ENCODE results near the gene ALPK3.

The ALPK3 gene

DNA sequence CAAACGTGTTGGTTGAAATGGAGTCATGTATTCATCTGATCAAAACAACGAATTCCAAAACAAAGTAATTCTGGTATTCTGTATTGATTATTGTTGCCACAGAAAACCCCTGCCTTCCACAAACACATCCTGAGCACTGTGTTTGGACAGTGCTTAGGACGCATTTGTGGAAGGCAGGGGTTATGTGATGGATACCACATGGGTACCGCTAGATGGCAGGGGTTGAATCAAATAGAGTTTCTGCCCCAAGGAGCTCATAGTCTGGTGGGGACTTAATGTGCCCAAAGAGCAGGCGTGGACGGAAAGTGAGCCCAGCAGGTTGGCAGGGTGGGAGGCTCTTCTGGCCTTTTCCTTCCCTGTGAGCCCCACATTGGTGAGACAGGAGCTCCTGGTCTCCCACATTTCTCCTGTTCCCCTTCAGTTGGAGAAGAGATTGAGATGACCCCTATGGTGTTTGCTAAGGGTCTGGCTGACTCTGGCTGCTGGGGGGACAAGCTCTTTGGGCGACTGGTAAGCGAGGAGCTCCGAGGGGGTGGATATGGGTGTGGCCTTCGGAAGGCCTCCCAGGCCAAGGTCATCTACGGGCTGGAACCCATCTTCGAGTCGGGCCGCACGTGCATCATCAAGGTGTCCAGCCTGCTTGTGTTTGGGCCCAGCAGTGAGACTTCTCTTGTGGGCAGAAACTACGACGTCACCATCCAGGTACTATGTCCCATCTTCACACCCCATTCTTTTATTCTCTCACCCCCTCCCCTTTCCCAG, 45.2 kb downstream of the ALPK3 start:
- no peak for TF ChIP-seq CTCF (IDR thresholded peaks at IDR 0.05; ENCODE audit: insufficient read depth, low read depth, low read length, missing control alignments)
- H3K4me3 ChIP-seq (ENCODE audit: low read length): no peak overlapping the region
- no peak for DNase-seq (ENCODE audit: low read depth)

DNA sequence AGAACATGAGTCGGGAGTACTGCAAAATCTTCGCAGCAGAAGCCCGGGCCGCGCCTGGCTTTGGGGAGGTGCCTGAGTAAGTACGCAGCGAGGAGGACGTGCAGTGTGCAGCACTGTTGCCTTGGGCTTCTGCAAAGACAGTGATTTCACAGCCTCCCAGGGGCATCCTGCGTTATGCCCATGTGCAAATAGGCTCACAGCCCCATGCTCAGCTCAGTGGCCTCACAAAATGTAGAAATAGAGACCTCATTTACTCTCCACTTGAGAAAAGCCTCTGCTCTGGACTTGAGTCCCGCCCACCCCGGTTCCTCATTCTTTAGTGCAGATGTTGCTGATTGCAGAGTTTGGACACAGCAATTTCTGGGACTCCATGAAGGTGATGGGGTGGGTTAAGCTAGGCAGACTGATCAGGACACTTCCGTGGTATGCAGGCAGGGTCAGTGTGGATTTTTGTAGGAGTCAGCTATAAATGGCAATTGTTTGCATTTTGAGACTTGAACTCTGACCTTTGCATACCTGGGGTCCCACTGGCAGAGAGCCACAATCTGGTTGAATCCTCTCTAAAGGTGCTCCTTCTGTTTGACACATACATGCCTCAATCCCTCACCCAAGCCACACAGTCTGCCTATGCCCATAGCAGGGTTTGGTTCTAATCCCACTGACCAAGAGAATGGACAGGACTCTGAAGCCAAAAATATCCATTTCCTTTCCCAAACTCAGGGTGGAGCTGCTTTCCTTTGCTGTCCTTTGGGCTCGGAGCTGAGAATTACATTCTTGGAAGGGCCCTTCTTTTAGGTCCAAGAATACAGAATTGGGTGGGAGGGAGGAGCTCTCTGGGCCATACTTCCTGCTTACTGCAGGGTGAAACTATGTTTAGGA, 46.6 kb downstream of the ALPK3 start:
- TF ChIP-seq CTCF (IDR thresholded peaks at IDR 0.05; ENCODE audit: insufficient read depth, low read depth, low read length, missing control alignments): no peak
- DNase-seq (ENCODE audit: low read depth): no peak
- H3K4me3 ChIP-seq (ENCODE audit: low read length): no peak overlapping the region

GRCh38 chr15:84864444-84864795, 47.3 kb downstream of the ALPK3 start:
- no peak for DNase-seq (ENCODE audit: low read depth)
- no peak overlapping the region for H3K4me3 ChIP-seq (ENCODE audit: low read length)
- TF ChIP-seq CTCF (IDR thresholded peaks at IDR 0.05; ENCODE audit: insufficient read depth, low read depth, low read length, missing control alignments): no peak

DNA sequence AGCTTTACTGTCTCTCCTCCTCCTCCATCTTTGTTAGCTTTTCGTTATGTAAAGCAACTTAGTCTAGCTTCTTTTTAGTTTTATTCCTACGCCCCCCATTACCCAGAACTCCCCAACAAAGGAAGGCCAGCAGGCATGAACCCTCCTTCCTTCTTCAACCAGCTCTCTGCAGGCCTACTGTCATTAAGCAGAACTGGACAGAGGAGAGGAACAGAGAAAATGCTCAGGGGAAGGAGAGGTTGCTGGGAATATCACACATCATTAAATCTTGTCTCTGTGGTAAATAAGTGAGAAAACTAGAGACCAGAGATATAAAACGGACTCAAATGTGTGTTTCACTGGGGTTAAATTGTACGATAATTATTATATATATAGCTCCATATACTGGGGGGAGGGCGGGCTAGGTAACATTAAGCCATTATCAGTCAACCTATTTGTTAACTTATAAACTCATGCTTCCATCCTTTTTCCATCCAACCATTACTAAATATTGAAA, 48.0 kb downstream of the ALPK3 start:
- no peak overlapping the region for H3K4me3 ChIP-seq (ENCODE audit: low read length)
- DNase-seq (ENCODE audit: low read depth): no peak
- TF ChIP-seq CTCF (IDR thresholded peaks at IDR 0.05; ENCODE audit: insufficient read depth, low read depth, low read length, missing control alignments): no peak

DNA sequence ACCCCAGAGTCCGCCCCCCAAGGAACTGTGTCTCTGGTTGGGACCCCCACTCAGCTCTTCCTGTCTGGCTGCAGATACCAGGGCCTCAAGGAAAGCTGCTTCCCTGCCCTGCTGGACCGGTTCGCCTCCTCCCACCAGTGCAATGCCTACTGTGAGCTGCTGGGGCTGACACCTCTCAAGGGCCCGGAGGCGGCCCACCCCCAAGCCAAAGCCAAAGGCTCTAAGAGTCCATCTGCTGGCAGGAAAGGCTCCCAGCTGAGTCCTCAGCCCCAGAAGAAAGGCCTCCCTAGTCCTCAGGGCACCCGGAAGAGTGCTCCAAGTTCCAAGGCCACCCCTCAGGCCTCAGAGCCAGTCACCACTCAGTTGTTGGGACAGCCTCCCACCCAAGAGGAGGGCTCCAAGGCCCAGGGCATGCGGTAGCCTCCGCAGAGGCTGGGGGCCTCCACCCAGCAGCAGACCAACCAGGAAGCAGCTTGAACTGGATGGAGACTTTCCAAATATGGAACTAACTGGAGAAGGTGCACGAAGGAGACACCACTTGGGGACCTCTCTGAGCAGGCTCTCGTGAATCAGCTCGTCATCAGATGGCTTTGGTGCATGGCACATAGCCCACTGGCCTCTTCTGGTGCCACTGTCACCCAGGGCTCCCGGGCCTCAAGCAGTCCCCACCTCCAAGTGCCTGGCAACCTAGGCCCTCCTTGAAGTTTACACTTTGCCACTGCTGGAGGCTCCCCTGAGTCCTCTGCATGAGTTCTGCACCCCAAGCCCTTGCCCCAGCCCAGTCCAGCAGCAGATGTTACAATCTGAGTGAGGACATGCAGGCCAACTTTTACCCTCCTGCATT, 51.1 kb downstream of the ALPK3 start:
- DNase-seq (ENCODE audit: low read depth): no peak
- no peak for TF ChIP-seq CTCF (IDR thresholded peaks at IDR 0.05; ENCODE audit: insufficient read depth, low read depth, low read length, missing control alignments)
- H3K4me3 ChIP-seq (ENCODE audit: low read length): no peak overlapping the region

- TF ChIP-seq CTCF (IDR thresholded peaks at IDR 0.05; ENCODE audit: insufficient read depth, low read depth, low read length, missing control alignments): no peak
- no peak overlapping the region for H3K4me3 ChIP-seq (ENCODE audit: low read length)
- no peak for DNase-seq (ENCODE audit: low read depth)
Measured at GRCh38 chr15:84869510-84869909, 52.4 kb downstream of the ALPK3 start.

All from epithelial cell of esophagus (primary cell).